Urothelium cell line (cell line): ENCODE results near the gene LARGE1.
A peak's percentile ranks its signal among the peaks of the same experiment; 100 is the strongest.

Experiments used
- DNase-seq: peaks from one replicate; pipeline ENCODE4 v3.0.0; 2011; ENCODE audit warnings: low spot score, mixed read lengths
- FAIRE-seq: peaks from 2 replicates; lab custom pipeline; 2011; peaks lifted over from hg19 to GRCh38; lab: Jason Lieb, UNC

LARGE1 gene

GRCh38 chr22:33887173-33887572 lies 33.1 kb downstream of the LARGE1 start:
- DNase-seq, result no peak
- FAIRE-seq, result no peak

GRCh38 chr22:33886696-33887095 lies 33.6 kb downstream of the LARGE1 start:
- FAIRE-seq, result no peak
- no peak for DNase-seq

- no peak for FAIRE-seq
- no peak for DNase-seq
Measured at GRCh38 chr22:33884829-33885228, 35.4 kb downstream of the LARGE1 start.

GRCh38 chr22:33883961-33884808 lies 36.1 kb downstream of the LARGE1 start:
- DNase-seq, result no peak
- FAIRE-seq, result no peak

GRCh38 chr22:33883561-33883960 lies 36.7 kb downstream of the LARGE1 start:
- DNase-seq (peak; percentile 22), FAIRE-seq (no peak)

- FAIRE-seq (no peak), DNase-seq (no peak)
Measured at GRCh38 chr22:33882991-33883390, 37.3 kb downstream of the LARGE1 start.

- DNase-seq, result no peak
- no peak for FAIRE-seq
Measured at GRCh38 chr22:33880986-33881385, 39.3 kb downstream of the LARGE1 start.

- FAIRE-seq (no peak), DNase-seq (no peak)
Measured at GRCh38 chr22:33879796-33880195, 40.5 kb downstream of the LARGE1 start.

GRCh38 chr22:33875316-33875715 lies 45.0 kb downstream of the LARGE1 start:
- DNase-seq (no peak), FAIRE-seq (no peak)

GRCh38 chr22:33874206-33874605 lies 46.1 kb downstream of the LARGE1 start:
- DNase-seq (no peak), FAIRE-seq (no peak)

GRCh38 chr22:33873666-33874065 lies 46.6 kb downstream of the LARGE1 start:
- FAIRE-seq, result no peak
- no peak for DNase-seq

- FAIRE-seq, result no peak
- DNase-seq, result no peak
Measured at GRCh38 chr22:33873186-33873585, 47.1 kb downstream of the LARGE1 start.

- FAIRE-seq, result no peak
Measured at GRCh38 chr22:33871935-33872334, 48.3 kb downstream of the LARGE1 start.

GRCh38 chr22:33869946-33870345 lies 50.3 kb downstream of the LARGE1 start:
- FAIRE-seq, result no peak
- DNase-seq, result no peak

More at GRCh38 chr22:33871935-33872334, 48.3 kb downstream of the LARGE1 start:
- DNase-seq, result no peak

- no peak for DNase-seq
Measured at GRCh38 chr22:33867971-33868370, 52.3 kb downstream of the LARGE1 start.

GRCh38 chr22:33867118-33867866 lies 53.0 kb downstream of the LARGE1 start:
- DNase-seq (no peak), FAIRE-seq (no peak)

More at GRCh38 chr22:33867971-33868370, 52.3 kb downstream of the LARGE1 start:
- FAIRE-seq, result peak; percentile 37

- DNase-seq, result no peak
- FAIRE-seq, result no peak
Measured at GRCh38 chr22:33866511-33866910, 53.8 kb downstream of the LARGE1 start.

- FAIRE-seq (no peak), DNase-seq (no peak)
Measured at GRCh38 chr22:33865996-33866395, 54.3 kb downstream of the LARGE1 start.

GRCh38 chr22:33865248-33865647 lies 55.0 kb downstream of the LARGE1 start:
- FAIRE-seq, result no peak
- no peak for DNase-seq

- no peak for FAIRE-seq
- no peak for DNase-seq
Measured at GRCh38 chr22:33864723-33865130, 55.5 kb downstream of the LARGE1 start.

GRCh38 chr22:33861216-33861875 lies 58.9 kb downstream of the LARGE1 start:
- DNase-seq, result no peak
- no peak for FAIRE-seq
